Measurements from ENCODE around the gene SIAH3. TPM values are rescaled to one million over a fixed set of nuclear protein-coding genes. Genes with fewer than 3 reads are reported as not detected.

Gene SIAH3
- total RNA-seq, 2 experiments from 2014 or later = 0.07 to 0.11 TPM

GRCh38 chr13:45750566-45750965 is 101.0 kb downstream of the SIAH3 start:
- H3K9me3 Mint-ChIP-seq = no peaks in the 10 kb centered on the region
- ChIA-PET POLR2A (no interaction called here), CTCF (no interaction called here)
- no peaks in the 10 kb centered on the region for H3K36me3 Mint-ChIP-seq (ENCODE audit: low read depth)
- no peak overlapping the region for H3K4me3 Mint-ChIP-seq
- ATAC-seq = no peak
- H3K27ac Mint-ChIP-seq = no peak overlapping the region
- no peak for DNase-seq
- TF ChIP-seq CTCF (IDR thresholded peaks at IDR 0.05) = no peak
- no peaks in the 10 kb centered on the region for H3K27me3 Mint-ChIP-seq
- H3K4me1 Mint-ChIP-seq (ENCODE audit: low read depth) = no peaks in the 10 kb centered on the region
- intact Hi-C loops (cut with micrococcal nuclease) = no loop called here

GRCh38 chr13:45748941-45749759 is 102.4 kb downstream of the SIAH3 start:
- TF ChIP-seq CTCF (IDR thresholded peaks at IDR 0.05) = no peak
- Mint-ChIP-seq H3K36me3 (ENCODE audit: low read depth) (no peaks in the 10 kb centered on the region), H3K27me3 (no peaks in the 10 kb centered on the region), H3K27ac (no peak overlapping the region), H3K9me3 (no peaks in the 10 kb centered on the region), H3K4me3 (no peak overlapping the region), H3K4me1 (ENCODE audit: low read depth) (no peaks in the 10 kb centered on the region)
- ATAC-seq (no peak), DNase-seq (no peak)
- ChIA-PET CTCF (interaction anchor here (0.7 to 1.3 kb wide), 2 partner anchors 31 to 54 kb away, joined by 3 read pairs; no protein-coding TSS in a partner anchor), POLR2A (interaction anchor here (0.7 kb wide), 1 partner anchor 12 kb away, joined by 3 read pairs; no protein-coding TSS in a partner anchor)
- intact Hi-C loops (cut with micrococcal nuclease) = no loop called here

GRCh38 chr13:45747071-45747470 is 104.5 kb downstream of the SIAH3 start:
- Mint-ChIP-seq H3K4me1 (ENCODE audit: low read depth) (no peaks in the 10 kb centered on the region), H3K27me3 (no peaks in the 10 kb centered on the region)
- CTCF ChIA-PET = no interaction called here

GRCh38 chr13:45744979-45745378 is 106.6 kb downstream of the SIAH3 start:
- Mint-ChIP-seq H3K27me3 (no peaks in the 10 kb centered on the region), H3K27ac (no peak overlapping the region), H3K9me3 (no peaks in the 10 kb centered on the region), H3K4me1 (ENCODE audit: low read depth) (no peaks in the 10 kb centered on the region), H3K36me3 (ENCODE audit: low read depth) (no peaks in the 10 kb centered on the region), H3K4me3 (no peak overlapping the region)
- POLR2A ChIA-PET = interaction anchor here (0.9 kb wide), 1 partner anchor 198 kb away, joined by 3 read pairs; no protein-coding TSS in a partner anchor
- ATAC-seq = no peak
- no peak for DNase-seq
- intact Hi-C loops (cut with micrococcal nuclease) = no loop called here
- CTCF ChIA-PET = no interaction called here
- TF ChIP-seq CTCF (IDR thresholded peaks at IDR 0.05) = no peak

More at GRCh38 chr13:45747071-45747470, 104.5 kb downstream of the SIAH3 start:
- TF ChIP-seq CTCF (IDR thresholded peaks at IDR 0.05) = no peak
- H3K27ac Mint-ChIP-seq = no peak overlapping the region
- no peak for DNase-seq
- H3K36me3 Mint-ChIP-seq (ENCODE audit: low read depth) = no peaks in the 10 kb centered on the region
- POLR2A ChIA-PET = no interaction called here
- ATAC-seq = no peak
- no peak overlapping the region for H3K4me3 Mint-ChIP-seq
- H3K9me3 Mint-ChIP-seq = no peaks in the 10 kb centered on the region
- intact Hi-C loops (cut with micrococcal nuclease) = no loop called here

- no peaks in the 10 kb centered on the region for H3K36me3 Mint-ChIP-seq (ENCODE audit: low read depth)
- H3K9me3 Mint-ChIP-seq = no peaks in the 10 kb centered on the region
- H3K4me1 Mint-ChIP-seq (ENCODE audit: low read depth) = no peaks in the 10 kb centered on the region
- H3K27ac Mint-ChIP-seq = no peak overlapping the region
- H3K27me3 Mint-ChIP-seq = no peaks in the 10 kb centered on the region
- DNase-seq (no peak), ATAC-seq (no peak)
- no peak for TF ChIP-seq CTCF (IDR thresholded peaks at IDR 0.05)
- POLR2A ChIA-PET = interaction anchor here (0.6 kb wide), 1 partner anchor 1855 kb away, joined by 3 read pairs; no protein-coding TSS in a partner anchor
- intact Hi-C loops (cut with micrococcal nuclease) = no loop called here
- CTCF ChIA-PET = no interaction called here
- no peak overlapping the region for H3K4me3 Mint-ChIP-seq
Measured at GRCh38 chr13:45742985-45743384, 108.6 kb downstream of the SIAH3 start.

Data from activated CD8-positive, alpha-beta T cell treated with anti-CD3 and anti-CD28 coated beads for 36 hours (primary cell).